HCT116 (cell line): ENCODE measurements around the gene STRIP1. TPM values are rescaled to one million over a fixed set of nuclear protein-coding genes. Genes with fewer than 3 reads are reported as not detected.

Source experiments
- ATAC-seq: fragments of 200-7000 bp; cut with Tn5 transposase; 2 replicates; pipeline ENCODE4 v1.9.1; 2020; ENCODE audit warnings: mild to moderate bottlenecking, moderate library complexity
- BruUV-seq: library from RNA; stranded (reverse); fragments of 400-500 nt; replicated peaks from 2 replicates; lab custom pipeline; 2021; lab: Mats Ljungman, UMichigan
- CTCF ChIA-PET: fragments of 300-600 bp; sonication (Branson Sonifier 250); formaldehyde crosslinking; loops from one replicate; lab custom pipeline; 2021; ENCODE audit warnings: antibody characterized with exemption; lab: Charles Lee
- POLR2A ChIA-PET: fragments of 300-600, 350-600 bp; sonication (Branson Sonifier 250); formaldehyde crosslinking; loops from one replicate; lab custom pipeline; 2021; ENCODE audit warnings: antibody characterized with exemption; lab: Charles Lee
- RAD21 ChIA-PET, 2 experiments: fragments of 300-600 bp; sonication (Branson Sonifier 250); formaldehyde crosslinking; loops; one replicate each; lab custom pipeline; 2023; ENCODE audit warnings: low total read pairs in 2 of 2; ENCODE audit not compliant: uncharacterized antibody in 2 of 2, unreplicated experiment in 2 of 2, low non-redundant PET in 1 of 2; lab: Charles Lee
- DNase-seq: peaks from one replicate; pipeline ENCODE4 v3.0.0-alpha.2; 2010; ENCODE audit warnings: low read depth, low spot score
- H2AFZ ChIP-seq: fragments of 200-600 bp; shearing (Covaris generic), sonication (generic); 2 replicates; pipeline ENCODE4 v1.6.1; 2017; ENCODE audit warnings: low read depth, mixed run types, mixed read lengths, antibody characterized with exemption, low read length; ENCODE audit not compliant: poor library complexity, severe bottlenecking
- H3K27ac ChIP-seq: 2 replicates; pipeline ENCODE4 v1.5.1; 2012; ENCODE audit warnings: low read depth, low read length
- H3K27me3 ChIP-seq: fragments of 200-600 bp; sonication (generic); 2 replicates; pipeline ENCODE4 v1.6.1; 2016; ENCODE audit warnings: mixed run types, low read length, mixed read lengths; ENCODE audit not compliant: insufficient read depth
- H3K36me3 ChIP-seq, 2 experiments: fragments of 200-500 bp in 1 of 2; fragments of 200-600 bp in 1 of 2; sonication (Bioruptor generic) in 1 of 2; sonication (generic) in 1 of 2; 2 replicates each; pipeline versions ENCODE4 v1.5.1 to v1.6.1; 2014 to 2016; ENCODE audit warnings: low read length in 2 of 2, inconsistent platforms in 1 of 2, mixed read lengths in 1 of 2, mixed run types in 1 of 2; ENCODE audit not compliant: insufficient read depth in 2 of 2, control insufficient read depth in 1 of 2
- H3K4me1 ChIP-seq, 2 experiments: fragments of 200-600 bp in 1 of 2; sonication (generic) in 1 of 2; 2 replicates each; pipeline versions ENCODE4 v1.5.1 to v1.6.1; 2012 to 2017; ENCODE audit warnings: low read length in 2 of 2, inconsistent platforms in 1 of 2, mild to moderate bottlenecking in 1 of 2, mixed read lengths in 1 of 2, mixed run types in 1 of 2, moderate library complexity in 1 of 2; ENCODE audit not compliant: insufficient read depth in 2 of 2, control insufficient read depth in 1 of 2
- H3K4me2 ChIP-seq: fragments of 200-600 bp; sonication (generic); 2 replicates; pipeline ENCODE4 v1.6.1; 2017; ENCODE audit warnings: mixed run types, low read length, mixed read lengths
- H3K4me3 ChIP-seq, 2 experiments: fragments of 200-600 bp in 1 of 2; sonication (generic) in 1 of 2; replicated peaks in 1 of 2; 2 replicates each; pipeline ENCODE4 v1.5.1; 2011 to 2016; ENCODE audit warnings: low read length in 2 of 2, control low read depth in 1 of 2, low read depth in 1 of 2, mild to moderate bottlenecking in 1 of 2, mixed read lengths in 1 of 2, mixed run types in 1 of 2
- H3K79me2 ChIP-seq: fragments of 200-600 bp; sonication (generic); 2 replicates; pipeline ENCODE4 v1.6.1; 2017; ENCODE audit warnings: mild to moderate bottlenecking, mixed run types, low read length, moderate library complexity, mixed read lengths; ENCODE audit not compliant: insufficient read depth
- H3K9ac ChIP-seq: fragments of 200-600 bp; sonication (generic); 2 replicates; pipeline ENCODE4 v1.6.1; 2016; ENCODE audit warnings: low read length, mixed read lengths
- H3K9me2 ChIP-seq: fragments of 200-600 bp; sonication (generic), shearing (Covaris generic); 2 replicates; pipeline ENCODE4 v1.6.1; 2017; ENCODE audit warnings: mixed run types, mild to moderate bottlenecking, moderate library complexity; ENCODE audit not compliant: insufficient read depth
- H3K9me3 ChIP-seq, 2 experiments: fragments of 200-500 bp in 1 of 2; fragments of 200-600 bp in 1 of 2; sonication (Bioruptor generic) in 1 of 2; sonication (generic) in 1 of 2; 2 replicates each; pipeline ENCODE4 v1.6.1; 2014 to 2017; ENCODE audit warnings: low read length in 2 of 2, mixed read lengths in 2 of 2, inconsistent platforms in 1 of 2, low read depth in 1 of 2, mild to moderate bottlenecking in 1 of 2, mixed run types in 1 of 2, moderate library complexity in 1 of 2; ENCODE audit not compliant: control insufficient read depth in 1 of 2, insufficient read depth in 1 of 2
- H4K20me1 ChIP-seq: fragments of 200-600 bp; sonication (generic), shearing (Covaris generic); 2 replicates; pipeline ENCODE4 v1.6.1; 2017; ENCODE audit warnings: mixed run types, mild to moderate bottlenecking, moderate library complexity; ENCODE audit not compliant: insufficient read depth
- ATF3 ChIP-seq: IDR thresholded peaks from 2 replicates; pipeline ENCODE4 v1.6.1; 2012
- CBX3 ChIP-seq: IDR thresholded peaks from 2 replicates; pipeline ENCODE4 v1.6.1; 2012; ENCODE audit warnings: low read depth
- CTCF ChIP-seq, 3 experiments: fragments of 200-600 bp in 1 of 3; sonication (generic) in 1 of 3; IDR thresholded peaks in 2 of 3; conservative IDR thresholded peaks in 1 of 3; 2 replicates each; pipeline ENCODE4 v1.5.1; 2012 to 2017; ENCODE audit warnings: low read depth in 2 of 3, low read length in 2 of 3, antibody characterized with exemption in 1 of 3, borderline replicate concordance in 1 of 3, control low read depth in 1 of 3, mild to moderate bottlenecking in 1 of 3, mixed read lengths in 1 of 3, mixed run types in 1 of 3, moderate library complexity in 1 of 3; ENCODE audit not compliant: insufficient read depth in 1 of 3
- ELF1 ChIP-seq: IDR thresholded peaks from 2 replicates; pipeline ENCODE4 v1.6.1; 2012; ENCODE audit warnings: low read depth, borderline replicate concordance
- EZH2phosphoT487 ChIP-seq: fragments of 200-600 bp; IDR thresholded peaks from 2 replicates; pipeline ENCODE4 v1.6.1; 2018; ENCODE audit warnings: antibody characterized with exemption, borderline replicate concordance
- FOSL1 ChIP-seq: IDR thresholded peaks from 2 replicates; pipeline ENCODE4 v1.6.1; 2012; ENCODE audit warnings: low read depth
- JUND ChIP-seq: IDR thresholded peaks from 2 replicates; pipeline ENCODE4 v1.6.1; 2012
- MAX ChIP-seq: IDR thresholded peaks from 2 replicates; pipeline ENCODE4 v1.6.1; 2012
- RAD21 ChIP-seq: IDR thresholded peaks from 2 replicates; pipeline ENCODE4 v1.6.1; 2012; ENCODE audit warnings: low read depth, mild to moderate bottlenecking
- REST ChIP-seq: IDR thresholded peaks from 2 replicates; pipeline ENCODE4 v1.6.1; 2012; ENCODE audit warnings: low read depth
- SIN3A ChIP-seq: IDR thresholded peaks from 2 replicates; pipeline ENCODE4 v1.6.1; 2012; ENCODE audit warnings: low read depth
- SP1 ChIP-seq: IDR thresholded peaks from 2 replicates; pipeline ENCODE4 v1.6.1; 2012; ENCODE audit warnings: low read depth
- SRF ChIP-seq: IDR thresholded peaks from 2 replicates; pipeline ENCODE4 v1.6.1; 2012; ENCODE audit warnings: low read depth
- YY1 ChIP-seq: IDR thresholded peaks from 2 replicates; pipeline ENCODE4 v1.6.1; 2011; ENCODE audit warnings: low read length, low read depth, moderate library complexity, mild to moderate bottlenecking; ENCODE audit not compliant: insufficient replicate concordance; ENCODE audit errors: extremely low read depth
- ZBTB33 ChIP-seq: IDR thresholded peaks from 2 replicates; pipeline ENCODE4 v1.6.1; 2011; ENCODE audit warnings: mild to moderate bottlenecking, low read length, moderate library complexity; ENCODE audit not compliant: insufficient replicate concordance; ENCODE audit errors: extremely low read depth
- ZFX ChIP-seq: fragments of 450-650 bp; IDR thresholded peaks from 2 replicates; pipeline ENCODE4 v1.6.1; 2017
- intact Hi-C: fragments of 100-400 bp; cut with micrococcal nuclease; formaldehyde crosslinking; loops from 2 replicates; pipeline ENCODE4 v1.10.0; 2022
- total RNA-seq: library from RNA; stranded (reverse); gene quantifications from one replicate; pipeline ENCODE4 v1.2.1, GENCODE V29; 2021; ENCODE audit not compliant: unreplicated experiment

Gene STRIP1
- total RNA-seq, 1 experiment from 2014 or later, result 33.5 TPM

- Histone ChIP-seq H3K9ac (no peak overlapping the region), H3K36me3 (no peaks in the 10 kb centered on the region), H3K9me3 (no peaks in the 10 kb centered on the region), H3K4me2 (no peak overlapping the region), H2AFZ (no peak overlapping the region), H3K27ac (no peak overlapping the region), H3K27me3 (no peaks in the 10 kb centered on the region), H3K4me1 (no peaks in the 10 kb centered on the region), H3K4me3 (no peak overlapping the region), H3K9me2 (no peaks in the 10 kb centered on the region), H4K20me1 (no peaks in the 10 kb centered on the region), H3K79me2 (no peaks in the 10 kb centered on the region)
- CTCF ChIA-PET, result no interaction called here
- ATAC-seq, result no peak
- POLR2A ChIA-PET, result no interaction called here
- intact Hi-C loops, result no loop called here
- no TSS peak for BruUV-seq
- TF ChIP-seq SIN3A (no peak), CTCF (IDR thresholded peaks at IDR 0.05 in 2 of 3, conservative IDR thresholded peaks at IDR 0.05 in 1 of 3; ENCODE audit: borderline replicate concordance in 1 of 3, insufficient read depth in 1 of 3, low read depth in 2 of 3, low read length in 2 of 3) (no peak), ZFX (no peak), RAD21 (no peak), EZH2phosphoT487 (no peak), MAX (no peak), ZBTB33 (no peak), FOSL1 (no peak), REST (no peak), CBX3 (no peak), ELF1 (no peak), JUND (no peak), ATF3 (no peak), YY1 (no peak), SP1 (no peak), SRF (no peak)
- RAD21 ChIA-PET, result no interaction called here
- no peak for DNase-seq
Observed at GRCh38 chr1:110083061-110083865, 48.8 kb downstream of the STRIP1 start.
